C4-2B (cell line): ENCODE measurements around the gene SH3RF1.

Experiments used
- H3K27ac ChIP-seq: fragments of 450-650 bp; 2 replicates; pipeline ENCODE4 v1.5.1; 2017
- CTCF ChIP-seq: fragments of 450-650 bp; conservative IDR thresholded peaks from 2 replicates; pipeline ENCODE4 v1.5.1; 2017; ENCODE audit warnings: mild to moderate bottlenecking
- ZFX ChIP-seq: fragments of 450-650 bp; IDR thresholded peaks from 2 replicates; pipeline ENCODE4 v1.6.1; 2017

SH3RF1 gene

GRCh38 chr4:169100670-169101101, 170.1 kb downstream of the SH3RF1 start:
- H3K27ac ChIP-seq = no peak overlapping the region
- TF ChIP-seq ZFX (no peak), CTCF (no peak)

GRCh38 chr4:169099771-169100180, 171.0 kb downstream of the SH3RF1 start:
- TF ChIP-seq CTCF (no peak), ZFX (no peak)
- no peak overlapping the region for H3K27ac ChIP-seq

- no peak overlapping the region for H3K27ac ChIP-seq
Measured at GRCh38 chr4:169098969-169099690, 171.6 kb downstream of the SH3RF1 start.

GRCh38 chr4:169098532-169098931, 172.2 kb downstream of the SH3RF1 start:
- H3K27ac ChIP-seq = no peak overlapping the region
- TF ChIP-seq ZFX (no peak), CTCF (no peak)

More at GRCh38 chr4:169098969-169099690, 171.6 kb downstream of the SH3RF1 start:
- no peak for TF ChIP-seq ZFX
- TF ChIP-seq CTCF = no peak

- no peak overlapping the region for H3K27ac ChIP-seq
- TF ChIP-seq CTCF = no peak
- TF ChIP-seq ZFX = no peak
Measured at GRCh38 chr4:169098054-169098497, 172.7 kb downstream of the SH3RF1 start.

- H3K27ac ChIP-seq = no peak overlapping the region
- no peak for TF ChIP-seq CTCF
- TF ChIP-seq ZFX = no peak
Measured at GRCh38 chr4:169096221-169096620, 174.5 kb downstream of the SH3RF1 start.

GRCh38 chr4:169094656-169095231, 176.0 kb downstream of the SH3RF1 start:
- TF ChIP-seq CTCF = no peak
- no peak for TF ChIP-seq ZFX
- no peak overlapping the region for H3K27ac ChIP-seq
